D721Med (cell line): ENCODE measurements around the gene CACNA1F.

Experiments
- DNase-seq: peaks from one replicate; pipeline ENCODE4 v3.0.0; 2011; ENCODE audit warnings: low spot score; ENCODE audit not compliant: insufficient read length
- FAIRE-seq: peaks from 2 replicates; lab custom pipeline; 2011; peaks lifted over from hg19 to GRCh38; lab: Jason Lieb, UNC
- TF ChIP-seq, protein P1 (sequence below): IDR thresholded peaks from 2 replicates; pipeline ENCODE4 v1.5.1; 2012; ENCODE audit warnings: mild to moderate bottlenecking, control low read depth; ENCODE audit not compliant: insufficient read depth; ENCODE audit errors: missing control alignments

CACNA1F gene

DNA sequence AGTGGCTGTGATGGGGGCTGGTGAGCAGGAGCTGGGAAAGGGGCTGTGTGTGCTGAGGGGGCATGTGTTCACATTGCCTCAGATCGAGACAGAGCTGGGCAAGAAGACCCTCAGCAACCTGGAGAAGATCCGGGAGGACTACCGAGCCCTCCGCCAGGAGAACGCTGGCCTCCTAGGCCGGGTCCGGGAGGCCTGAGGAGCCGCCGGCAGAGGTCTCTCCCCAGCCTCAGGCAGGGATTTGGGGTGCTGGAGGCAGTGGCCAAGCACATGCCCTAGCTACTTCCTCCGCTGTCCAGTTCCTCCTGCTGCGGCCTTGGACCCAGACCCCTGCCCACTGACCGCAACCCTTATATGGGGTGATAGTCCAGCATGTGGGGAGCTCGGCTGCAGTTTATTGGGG, 16.9 kb upstream of the CACNA1F start:
- FAIRE-seq: no peak
- TF ChIP-seq, protein P1, sequence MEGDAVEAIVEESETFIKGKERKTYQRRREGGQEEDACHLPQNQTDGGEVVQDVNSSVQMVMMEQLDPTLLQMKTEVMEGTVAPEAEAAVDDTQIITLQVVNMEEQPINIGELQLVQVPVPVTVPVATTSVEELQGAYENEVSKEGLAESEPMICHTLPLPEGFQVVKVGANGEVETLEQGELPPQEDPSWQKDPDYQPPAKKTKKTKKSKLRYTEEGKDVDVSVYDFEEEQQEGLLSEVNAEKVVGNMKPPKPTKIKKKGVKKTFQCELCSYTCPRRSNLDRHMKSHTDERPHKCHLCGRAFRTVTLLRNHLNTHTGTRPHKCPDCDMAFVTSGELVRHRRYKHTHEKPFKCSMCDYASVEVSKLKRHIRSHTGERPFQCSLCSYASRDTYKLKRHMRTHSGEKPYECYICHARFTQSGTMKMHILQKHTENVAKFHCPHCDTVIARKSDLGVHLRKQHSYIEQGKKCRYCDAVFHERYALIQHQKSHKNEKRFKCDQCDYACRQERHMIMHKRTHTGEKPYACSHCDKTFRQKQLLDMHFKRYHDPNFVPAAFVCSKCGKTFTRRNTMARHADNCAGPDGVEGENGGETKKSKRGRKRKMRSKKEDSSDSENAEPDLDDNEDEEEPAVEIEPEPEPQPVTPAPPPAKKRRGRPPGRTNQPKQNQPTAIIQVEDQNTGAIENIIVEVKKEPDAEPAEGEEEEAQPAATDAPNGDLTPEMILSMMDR: no peak
- no peak for DNase-seq

DNA sequence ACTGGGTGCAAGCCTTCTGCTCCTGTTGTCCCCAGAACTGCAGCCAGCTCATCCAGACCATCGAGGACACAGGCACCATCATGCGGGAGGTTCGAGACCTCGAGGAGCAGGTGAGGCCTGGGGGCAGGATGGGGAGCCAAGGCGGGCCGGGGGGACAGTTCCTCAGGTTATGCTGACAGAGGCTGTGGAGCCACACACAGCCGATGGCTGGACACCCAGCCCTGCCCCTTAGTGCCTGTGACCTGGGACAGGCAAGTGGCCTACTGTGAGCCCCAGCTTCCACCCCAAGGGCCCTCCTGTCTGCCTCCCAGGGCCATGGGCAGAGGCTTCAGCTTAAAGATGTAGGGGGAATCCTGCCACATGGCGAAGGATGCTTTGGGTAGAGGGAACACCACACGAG, 16.5 kb upstream of the CACNA1F start:
- DNase-seq: no peak
- TF ChIP-seq, protein P1: no peak
- no peak for FAIRE-seq

DNA sequence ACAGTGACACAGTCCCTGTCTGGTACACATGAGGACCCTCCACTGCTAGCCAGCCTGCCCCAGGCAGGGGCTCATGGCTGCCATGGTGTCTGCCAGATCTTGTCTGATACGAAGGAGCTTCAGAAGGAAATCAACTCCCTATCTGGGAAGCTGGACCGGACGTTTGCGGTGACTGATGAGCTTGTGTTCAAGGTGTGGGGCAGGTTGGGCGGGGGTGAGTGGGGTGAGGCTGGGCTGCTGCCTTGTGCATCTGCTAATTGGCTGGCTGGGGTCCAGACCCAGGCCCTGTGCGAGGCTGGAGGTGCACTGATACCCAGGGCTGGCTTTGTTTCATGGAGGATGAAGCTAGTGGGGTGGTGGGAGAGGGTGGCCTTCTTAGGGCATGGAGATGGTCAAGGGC, 15.9 kb upstream of the CACNA1F start:
- TF ChIP-seq, protein P1: no peak
- no peak for DNase-seq
- no peak for FAIRE-seq

DNA sequence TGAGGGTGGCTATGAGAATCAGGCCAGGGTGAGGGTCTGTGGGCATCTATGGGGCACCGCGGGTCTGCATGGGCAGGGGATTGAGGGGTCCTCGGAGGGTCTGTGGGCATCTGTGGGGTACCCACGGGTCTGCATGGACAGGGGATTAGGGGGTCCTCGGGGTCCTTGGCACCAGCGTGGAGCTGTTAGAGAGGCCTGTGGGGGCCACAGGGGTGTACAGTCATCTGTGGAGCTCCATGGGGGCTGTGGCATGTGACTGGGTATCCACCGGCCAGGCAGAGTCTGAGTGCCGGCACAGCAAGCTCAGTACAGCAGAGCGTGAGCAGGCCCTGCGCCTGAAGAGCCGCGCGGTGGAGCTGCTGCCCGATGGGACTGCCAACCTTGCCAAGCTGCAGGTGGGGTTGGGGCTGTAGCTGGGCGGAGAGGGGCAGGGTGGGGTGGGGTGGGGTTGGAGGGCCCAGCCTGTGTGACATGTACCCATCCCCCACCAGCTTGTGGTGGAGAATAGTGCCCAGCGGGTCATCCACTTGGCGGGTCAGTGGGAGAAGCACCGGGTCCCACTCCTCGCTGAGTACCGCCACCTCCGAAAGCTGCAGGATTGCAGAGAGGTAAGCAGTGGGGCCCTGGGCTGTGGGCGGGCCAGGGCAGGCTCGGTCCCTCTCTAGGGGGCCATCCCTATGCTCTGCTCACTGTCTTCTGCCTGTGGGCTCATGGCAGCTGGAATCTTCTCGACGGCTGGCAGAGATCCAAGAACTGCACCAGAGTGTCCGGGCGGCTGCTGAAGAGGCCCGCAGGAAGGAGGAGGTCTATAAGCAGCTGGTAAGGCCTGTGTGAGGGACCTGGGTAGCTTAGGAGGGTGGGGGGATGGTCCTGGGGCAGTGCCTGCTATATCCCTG, 15.0 kb upstream of the CACNA1F start:
- FAIRE-seq (no peak), DNase-seq (no peak)
- TF ChIP-seq, protein P1: no peak

DNA sequence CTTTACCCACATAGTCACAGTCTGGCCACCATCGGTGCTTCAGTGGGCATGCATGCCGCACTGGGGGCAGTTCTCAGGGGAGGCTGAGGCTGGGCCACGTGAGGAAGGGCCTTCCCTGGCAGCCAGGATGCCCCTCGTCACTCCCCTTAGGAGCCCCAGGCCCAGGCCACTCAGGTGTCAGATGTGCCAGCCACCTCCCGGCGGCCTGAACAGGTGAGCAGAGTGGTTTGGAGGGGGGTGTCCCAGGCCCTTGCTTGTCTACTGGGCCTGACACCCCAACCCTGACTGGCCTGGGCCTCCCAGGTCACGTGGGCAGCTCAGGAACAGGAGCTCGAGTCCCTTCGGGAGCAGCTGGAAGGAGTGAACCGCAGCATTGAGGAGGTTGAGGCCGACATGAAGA, 14.2 kb upstream of the CACNA1F start:
- no peak for DNase-seq
- TF ChIP-seq, protein P1: no peak
- FAIRE-seq: no peak

DNA sequence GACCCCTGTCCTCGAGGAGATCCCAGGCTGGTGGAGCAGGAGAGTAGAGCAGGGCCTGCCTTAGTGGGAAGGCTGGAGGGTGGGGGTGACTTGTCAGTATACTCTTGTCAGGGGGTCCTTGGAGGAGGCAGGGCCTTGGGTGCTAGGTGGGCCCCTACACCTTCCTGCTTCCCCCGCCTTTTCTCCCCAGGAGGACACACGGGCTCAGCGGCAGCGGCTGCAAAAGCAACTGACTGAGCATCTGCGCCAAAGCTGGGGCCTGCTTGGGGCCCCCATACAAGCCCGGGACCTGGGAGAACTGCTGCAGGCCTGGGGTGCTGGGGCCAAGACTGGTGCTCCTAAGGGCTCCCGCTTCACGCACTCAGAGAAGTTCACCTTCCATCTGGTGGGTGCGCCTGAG, 13.4 kb upstream of the CACNA1F start:
- DNase-seq (no peak), FAIRE-seq (no peak)
- TF ChIP-seq, protein P1: no peak

DNA sequence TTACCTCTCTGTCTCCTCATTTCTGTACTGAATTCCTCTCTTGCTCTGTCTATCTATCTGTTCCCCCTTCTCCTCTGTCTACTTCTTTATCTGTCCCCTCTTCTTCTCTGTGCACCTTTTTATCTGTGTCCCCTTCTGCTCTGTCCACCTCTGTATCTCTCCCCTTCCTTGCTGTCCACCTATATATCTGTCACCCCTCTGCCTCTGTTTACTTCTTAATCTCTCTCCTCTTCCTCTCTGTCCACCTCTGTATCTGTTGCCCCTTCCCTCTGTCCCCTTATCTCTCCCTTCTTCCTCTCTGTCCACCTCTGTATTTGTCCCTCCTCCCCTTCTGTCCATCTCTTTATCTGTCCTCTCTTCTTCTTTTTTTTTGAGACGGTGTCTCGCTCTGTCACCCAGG, 11.1 kb upstream of the CACNA1F start:
- FAIRE-seq: no peak
- DNase-seq: no peak
- TF ChIP-seq, protein P1: no peak
